ENCODE measurements around the gene MGAT4C. TPM values are rescaled to one million over a fixed set of nuclear protein-coding genes. Genes with fewer than 3 reads are reported as not detected.

Gene MGAT4C
- total and polyA plus RNA-seq, 2 of the 8 experiments (the other 6 are each of a cell fraction or from before 2014, with no cell fraction given), result 1.6 to 2.5 TPM

DNA sequence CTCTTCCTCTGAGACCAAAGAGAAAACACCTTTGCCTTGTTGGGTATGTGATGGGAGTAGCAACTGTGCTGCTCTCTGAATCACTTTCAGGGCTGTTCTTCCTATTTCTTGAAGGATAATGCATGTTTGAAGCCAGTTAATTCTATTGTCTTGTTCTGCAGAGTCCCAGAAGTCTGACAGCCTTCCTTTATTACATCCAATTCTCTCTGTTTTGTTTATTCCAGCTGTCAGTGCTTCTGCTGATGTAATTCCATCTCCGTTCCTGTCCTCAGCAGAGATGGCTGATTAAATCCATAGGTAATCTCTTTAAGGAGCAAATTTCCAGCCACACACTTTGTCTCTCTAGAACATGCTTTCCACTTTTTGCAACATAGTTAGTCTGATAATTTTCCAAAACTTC, 59.7 kb downstream of the MGAT4C start (continued):
- TF ChIP-seq SUZ12 (IDR thresholded peaks at IDR 0.05; ENCODE audit: low read length), result no peak
- TF ChIP-seq KDM4A (IDR thresholded peaks at IDR 0.05; ENCODE audit: low read depth, low read length, severe bottlenecking), result no peak
- TF ChIP-seq RXRA (IDR thresholded peaks at IDR 0.05; ENCODE audit: insufficient read depth, low read depth, low read length), result no peak

All from H1 (cell line).